Suppressor macrophage treated with lipopolysaccharide for 1 hour (primary cell): ENCODE measurements around the gene CD109.
"Not testable (repeated sequence)": the region's sequence is repeated elsewhere in the genome, so short reads cannot be mapped to it uniquely, and the experiment has no call there.

Experiments
- DNase-seq, 3 donors: peaks; one replicate each; pipeline ENCODE4 v3.0.0-alpha.2; 2020 to 2022

Gene CD109

GRCh38 chr6:73695619-73696421, at the start of gene CD109:
CD109 (plus strand) TSS chr6:73696203; CDS start chr6:73696216, 13 bp downstream.
- peak; percentile 86 to 94 (median 91) for DNase-seq

- no peak for DNase-seq
These were observed 47.8 kb upstream of the CD109 start for GRCh38 chr6:73648166-73648565.

GRCh38 chr6:73649783-73650182, 46.2 kb upstream of the CD109 start:
- DNase-seq = no peak

GRCh38 chr6:73652637-73653570, 43.1 kb upstream of the CD109 start:
- peak; percentile 70 to 79 (median 71) for DNase-seq

GRCh38 chr6:73653571-73654424, 42.2 kb upstream of the CD109 start, which contains the start of gene SLC17A5:
SLC17A5 (minus strand) TSS chr6:73653992; CDS start chr6:73653886, 106 bp downstream.
- peak; percentile 96 to 98 (median 98) for DNase-seq

GRCh38 chr6:73655341-73655917, 40.6 kb upstream of the CD109 start:
- DNase-seq = no peak

- DNase-seq = no peak
These were observed 39.4 kb upstream of the CD109 start for GRCh38 chr6:73656531-73657145.

GRCh38 chr6:73657201-73657600, 38.8 kb upstream of the CD109 start:
- no peak for DNase-seq

- peak in 2 of 3 donors; percentile 27 to 37 for DNase-seq
These were observed 31.3 kb upstream of the CD109 start for GRCh38 chr6:73664701-73665100.

- no peak for DNase-seq
These were observed 30.2 kb upstream of the CD109 start for GRCh38 chr6:73665686-73666319.

GRCh38 chr6:73666393-73666792, 29.6 kb upstream of the CD109 start:
- DNase-seq = no peak

GRCh38 chr6:73667798-73668197, 28.2 kb upstream of the CD109 start:
- DNase-seq = no peak

- DNase-seq = no peak
These were observed 27.0 kb upstream of the CD109 start for GRCh38 chr6:73669005-73669404.

GRCh38 chr6:73671911-73672685, 23.9 kb upstream of the CD109 start:
- peak; percentile 57 to 66 (median 64) for DNase-seq

GRCh38 chr6:73675466-73676098, 20.4 kb upstream of the CD109 start:
- peak; percentile 90 to 94 (median 93) for DNase-seq

GRCh38 chr6:73679009-73679408, 17.0 kb upstream of the CD109 start:
- DNase-seq = no peak

- not testable (repeated sequence) for DNase-seq
These were observed 16.2 kb upstream of the CD109 start for GRCh38 chr6:73679846-73680245.

- DNase-seq = no peak
These were observed 15.6 kb upstream of the CD109 start for GRCh38 chr6:73680289-73680918.

GRCh38 chr6:73683574-73683973, 12.4 kb upstream of the CD109 start:
- DNase-seq = not testable (repeated sequence)
